Activated CD4-positive, alpha-beta T cell treated with anti-CD3 and anti-CD28 coated beads, Interleukin-2, Interleukin-4, amounts not matched to agents 100 ng/mL and 50 ng/mL, durations not matched to agents 16 hours and 8 hours (primary cell): ENCODE measurements around the gene BET1L.
A peak's percentile ranks its signal among the peaks of the same experiment; 100 is the strongest.
"Not testable (repeated sequence)": the region's sequence is repeated elsewhere in the genome, so short reads cannot be mapped to it uniquely, and the experiment has no call there.

Experiments used
- DNase-seq: peaks from one replicate; pipeline ENCODE4 v3.0.0-alpha.2; 2020; ENCODE audit warnings: low spot score

BET1L gene

DNA sequence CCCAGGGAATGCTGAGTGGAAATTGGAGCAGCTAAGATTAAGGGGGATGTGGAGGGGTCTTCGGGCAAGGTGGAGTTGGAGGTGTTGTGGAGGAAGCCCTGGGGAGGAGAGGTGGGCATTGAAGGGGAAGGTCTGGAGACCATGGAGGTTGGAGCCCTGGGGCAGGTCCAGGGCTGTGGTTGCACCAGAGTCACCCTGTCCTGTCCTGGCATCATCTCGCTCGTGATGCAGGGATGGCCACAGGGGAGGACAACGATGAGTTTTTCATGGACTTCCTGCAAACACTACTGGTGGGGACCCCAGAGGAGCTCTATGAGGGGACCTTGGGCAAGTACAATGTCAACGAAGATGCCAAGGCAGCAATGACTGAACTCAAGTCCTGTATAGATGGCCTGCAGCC lies 13.7 kb downstream of the BET1L start:
- DNase-seq, result not testable (repeated sequence)

DNA sequence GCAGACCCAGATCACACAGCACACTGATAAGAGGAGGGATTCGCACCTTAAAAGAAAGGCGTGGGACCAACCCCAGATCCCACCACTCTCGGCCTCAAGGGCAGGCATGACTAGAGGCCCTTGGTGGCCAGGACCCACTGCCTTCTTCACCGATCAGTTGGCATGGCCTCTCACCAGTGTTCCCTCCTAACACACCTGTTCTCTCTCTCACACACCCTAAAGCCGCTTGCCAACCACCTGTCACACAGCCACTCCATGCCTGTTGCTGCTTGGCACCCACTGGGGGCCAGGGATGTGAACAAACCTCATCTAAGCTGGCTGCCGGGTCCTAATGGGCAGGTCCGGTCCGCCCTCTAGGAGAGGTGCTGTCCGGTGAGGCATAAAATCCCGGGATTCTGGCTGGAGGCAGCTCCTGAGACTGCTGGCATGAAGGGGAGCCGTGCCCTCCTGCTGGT lies 14.5 kb downstream of the BET1L start, which contains the start of gene SCGB1C1:
Gene SCGB1C1 (plus strand): TSS at position 405 of the 455 bp plus-strand sequence. CDS start 22 bp downstream, at position 427.
- not testable (repeated sequence) for DNase-seq

DNA sequence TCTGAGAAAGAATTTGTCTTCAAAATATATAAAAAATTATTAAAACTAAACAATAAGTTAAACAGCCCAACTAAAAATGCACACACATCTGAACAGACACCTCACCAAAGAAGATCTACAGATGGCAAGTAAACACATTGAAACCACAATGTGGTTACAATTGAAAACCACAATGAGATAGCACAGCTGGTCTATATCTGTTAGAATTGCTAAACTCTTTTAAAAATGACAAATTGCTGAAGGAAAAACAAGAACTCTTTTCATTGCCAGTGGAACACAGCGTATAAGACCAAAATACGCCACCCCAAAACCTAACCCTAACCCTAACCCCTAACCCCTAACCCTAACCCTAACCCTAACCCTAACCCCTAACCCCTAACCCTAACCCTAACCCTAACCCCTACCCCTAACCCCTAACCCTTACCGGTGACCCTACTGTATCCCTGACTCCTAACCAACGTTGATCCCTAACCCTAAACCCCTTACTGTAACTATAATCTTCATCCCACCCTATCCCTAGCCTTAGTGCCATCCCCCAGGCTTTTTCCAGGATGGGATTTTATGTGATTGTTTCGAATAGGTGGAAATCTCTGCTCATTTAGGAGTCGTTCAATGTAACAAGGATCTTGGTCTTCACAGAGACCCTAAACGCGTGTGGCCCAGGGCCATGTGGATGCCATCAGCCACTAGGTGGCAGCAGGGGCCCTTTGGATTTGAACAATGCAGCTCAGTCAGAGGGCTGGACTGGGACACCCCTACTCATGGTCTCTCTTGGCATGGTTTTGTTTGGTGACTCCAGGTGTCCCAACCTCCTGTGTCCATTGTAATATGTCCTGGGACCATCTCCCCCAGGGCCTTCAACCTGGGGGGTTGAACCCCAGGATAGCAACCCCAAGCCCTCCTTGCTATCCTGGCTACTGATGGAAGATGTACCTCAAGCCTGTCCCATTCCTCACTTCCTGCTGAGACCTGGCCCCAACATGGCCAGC lies 15.4 kb downstream of the BET1L start:
- DNase-seq, result peak; percentile 32

DNA sequence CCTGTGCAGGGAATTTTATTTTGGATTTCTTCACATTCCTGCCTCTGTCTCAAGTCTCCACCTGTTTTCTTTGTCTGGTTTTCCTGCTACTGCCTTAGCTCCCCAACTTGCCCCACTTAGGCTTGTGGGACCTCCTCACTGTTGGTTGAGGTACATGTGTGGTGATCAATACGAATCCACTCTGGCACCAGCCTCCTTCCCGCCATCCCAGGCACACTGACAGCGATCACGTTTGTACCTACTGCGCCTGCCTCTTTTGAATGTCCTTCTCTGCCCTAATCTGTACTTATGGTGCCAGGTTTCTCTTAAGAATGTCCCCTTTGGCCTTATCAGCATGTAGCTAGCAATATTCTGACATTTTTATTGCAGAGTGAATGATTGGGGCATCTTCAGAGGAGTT lies 16.7 kb downstream of the BET1L start:
- DNase-seq, result not testable (repeated sequence)

DNA sequence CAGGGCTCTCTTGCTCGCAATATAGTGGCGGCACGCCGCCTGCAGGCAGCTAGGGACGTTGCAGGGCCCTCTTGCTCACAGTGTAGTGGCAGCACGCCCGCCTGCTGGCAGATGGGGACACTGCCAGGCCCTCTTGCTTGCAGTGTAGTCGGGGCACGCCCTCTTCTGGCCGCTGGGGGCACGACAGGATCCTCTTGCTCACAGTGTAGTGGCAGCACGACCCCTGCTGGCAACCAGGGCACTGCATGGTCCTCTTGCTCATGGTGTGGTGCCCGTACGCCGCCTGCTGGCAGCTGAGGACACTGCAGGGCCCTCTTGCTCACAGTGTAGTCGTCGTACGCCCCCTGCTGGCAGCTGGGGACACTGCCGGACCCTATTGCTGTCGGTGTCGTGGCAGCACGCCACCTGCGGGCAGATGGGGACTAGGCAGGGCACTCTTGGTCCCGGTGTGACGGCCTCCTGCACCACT lies 17.3 kb downstream of the BET1L start:
- DNase-seq, result not testable (repeated sequence)

DNA sequence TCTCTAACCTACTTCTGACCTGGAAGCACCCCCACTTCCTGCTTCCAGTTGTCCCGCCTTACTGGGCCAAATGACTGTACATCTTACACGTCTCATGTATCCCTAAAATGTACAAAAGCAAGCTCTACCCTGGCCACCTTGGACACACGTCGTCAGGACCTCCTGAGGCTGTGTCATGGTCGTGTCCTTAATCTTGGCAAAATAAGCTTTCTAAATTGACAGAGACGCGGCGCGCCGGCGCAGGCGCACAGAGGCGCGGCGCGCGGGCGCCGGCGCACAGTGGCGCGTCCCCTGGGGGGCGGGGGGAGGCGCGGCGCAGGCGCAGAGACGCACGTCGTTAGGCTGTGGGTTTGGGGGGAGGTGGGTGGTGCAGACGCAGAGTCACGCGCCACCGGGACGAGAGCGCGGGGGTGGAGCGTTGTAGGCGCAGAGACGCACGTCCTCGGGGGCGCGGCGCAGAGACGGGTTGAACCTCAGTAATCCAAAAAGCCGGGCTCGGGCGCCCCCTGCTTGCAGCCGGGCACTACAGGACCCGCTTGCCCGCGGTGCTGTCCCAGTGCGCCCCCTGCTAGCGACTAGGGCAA lies 17.9 kb downstream of the BET1L start:
- DNase-seq, result not testable (repeated sequence)

DNA sequence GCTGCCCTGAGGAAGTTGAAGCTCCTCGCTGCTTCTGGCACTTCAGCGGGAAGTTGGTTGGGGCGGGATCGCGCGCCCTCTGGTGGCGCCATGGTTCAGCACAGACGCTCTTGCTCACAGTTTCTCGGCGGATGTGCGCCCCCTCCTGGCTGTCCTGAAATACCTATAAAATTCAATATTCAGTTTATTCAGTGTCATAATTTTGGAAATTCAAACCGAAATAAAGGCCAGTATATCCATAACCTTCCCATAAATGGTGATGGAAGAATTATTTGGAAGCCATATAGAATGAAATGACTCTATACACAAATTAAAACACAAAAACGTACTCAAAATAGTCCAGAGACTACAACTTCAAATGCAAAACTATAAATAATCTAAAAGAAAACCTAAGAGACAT lies 27.0 kb downstream of the BET1L start:
- DNase-seq, result not testable (repeated sequence)
